MM.1S (cell line): ENCODE results near the gene TOMT.

Experiments used
- DNase-seq: peaks from one replicate; pipeline ENCODE4 v3.0.0-alpha.2; 2015
- H2AFZ ChIP-seq: fragments of 300-600 bp; sonication (generic); 2 replicates; pipeline ENCODE4 v1.6.0; 2016; ENCODE audit warnings: antibody characterized with exemption, low read length
- H3F3A ChIP-seq: fragments of 300-600 bp; sonication (generic); 2 replicates; pipeline ENCODE4 v1.6.1; 2016; ENCODE audit warnings: mild to moderate bottlenecking, antibody characterized with exemption, low read length, moderate library complexity, mixed read lengths; ENCODE audit not compliant: insufficient read depth
- H3K27ac ChIP-seq: fragments of 300-600 bp; sonication (generic); 2 replicates; pipeline ENCODE4 v1.5.1; 2016; ENCODE audit warnings: mild to moderate bottlenecking, low read length
- H3K27me3 ChIP-seq: fragments of 300-600 bp; sonication (generic); replicated peaks from 2 replicates; pipeline ENCODE4 v1.6.0; 2016; ENCODE audit warnings: low read length; ENCODE audit not compliant: insufficient read depth
- H3K36me3 ChIP-seq: fragments of 300-600 bp; sonication (generic); replicated peaks from 2 replicates; pipeline ENCODE4 v1.6.1; 2016; ENCODE audit warnings: mild to moderate bottlenecking, low read length, mixed read lengths; ENCODE audit not compliant: insufficient read depth
- H3K4me1 ChIP-seq: fragments of 300-600 bp; sonication (generic); 2 replicates; pipeline ENCODE4 v1.6.1; 2016; ENCODE audit warnings: low read length, mixed read lengths
- H3K4me2 ChIP-seq: fragments of 300-600 bp; sonication (generic); 2 replicates; pipeline ENCODE4 v1.6.0; 2016; ENCODE audit warnings: low read depth, low read length
- H3K4me3 ChIP-seq: fragments of 300-600 bp; sonication (generic); 2 replicates; pipeline ENCODE4 v1.5.1; 2016; ENCODE audit warnings: low read length, mixed read lengths
- H3K79me2 ChIP-seq: fragments of 300-600 bp; sonication (generic); 2 replicates; pipeline ENCODE4 v1.6.1; 2016; ENCODE audit warnings: mixed run types, low read length, mixed read lengths
- H3K9ac ChIP-seq: fragments of 300-600 bp; sonication (generic); 2 replicates; pipeline ENCODE4 v1.6.1; 2016; ENCODE audit warnings: low read length, mixed read lengths
- H3K9me2 ChIP-seq: fragments of 300-600 bp; sonication (generic); replicated peaks from 2 replicates; pipeline ENCODE4 v1.6.1; 2016; ENCODE audit warnings: mild to moderate bottlenecking, low read length, mixed read lengths; ENCODE audit not compliant: insufficient read depth
- H3K9me3 ChIP-seq: fragments of 300-600 bp; sonication (generic); replicated peaks from 2 replicates; pipeline ENCODE4 v1.6.1; 2016; ENCODE audit warnings: mild to moderate bottlenecking, low read length, mixed read lengths; ENCODE audit not compliant: insufficient read depth
- H4K20me1 ChIP-seq: fragments of 300-600 bp; sonication (generic); 2 replicates; pipeline ENCODE4 v1.6.1; 2016; ENCODE audit warnings: mild to moderate bottlenecking, low read length, moderate library complexity, mixed read lengths; ENCODE audit not compliant: insufficient read depth
- CTCF ChIP-seq: fragments of 300-600 bp; sonication (generic); IDR thresholded peaks from 2 replicates; pipeline ENCODE4 v1.5.1; 2016; ENCODE audit warnings: antibody characterized with exemption, low read length, mixed read lengths
- EZH2 ChIP-seq: fragments of 300-600 bp; sonication (generic); optimal IDR thresholded peaks from 2 replicates; pipeline ENCODE3; 2017; ENCODE audit warnings: low read depth, mild to moderate bottlenecking, antibody characterized with exemption, low read length, mixed read lengths
- EZH2phosphoT487 ChIP-seq: fragments of 300-600 bp; sonication (generic); IDR thresholded peaks from 2 replicates; pipeline ENCODE4 v1.6.1; 2018; ENCODE audit warnings: antibody characterized with exemption, low read length

TOMT gene

DNA sequence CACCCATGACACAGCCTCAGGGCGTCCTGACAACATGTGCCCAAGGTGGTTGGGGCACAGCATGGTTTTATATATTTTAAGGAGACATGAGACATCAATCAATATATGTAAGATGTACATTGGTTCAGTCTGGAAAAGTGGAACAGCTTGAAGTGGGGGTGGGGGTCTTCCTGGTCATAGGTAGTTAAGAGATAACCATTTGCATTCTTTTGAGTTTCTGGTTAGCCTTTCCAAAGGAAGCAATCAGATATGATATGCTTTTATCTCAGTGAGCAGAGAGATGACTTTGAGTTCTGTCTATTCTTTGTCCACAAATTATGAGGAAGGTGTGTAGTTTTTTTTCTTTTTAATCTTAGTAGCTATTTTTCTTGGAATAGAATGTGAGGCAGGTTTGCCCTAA lies 16.9 kb downstream of the TOMT start:
- no peaks in the 10 kb centered on the region for H4K20me1 ChIP-seq
- no peaks in the 10 kb centered on the region for H3K27me3 ChIP-seq
- H3K79me2 ChIP-seq: no peaks in the 10 kb centered on the region
- no peak overlapping the region for H3K4me2 ChIP-seq
- DNase-seq: no peak
- H3K4me3 ChIP-seq: no peak overlapping the region
- no peak overlapping the region for H3K27ac ChIP-seq
- no peaks in the 10 kb centered on the region for H3K4me1 ChIP-seq
- no peak overlapping the region for H2AFZ ChIP-seq
- H3K9me2 ChIP-seq: no peaks in the 10 kb centered on the region
- no peaks in the 10 kb centered on the region for H3K9me3 ChIP-seq
- H3K9ac ChIP-seq: no peak overlapping the region
- TF ChIP-seq CTCF (no peak), EZH2 (no peak), EZH2phosphoT487 (no peak)
- H3K36me3 ChIP-seq: no peaks in the 10 kb centered on the region
- H3F3A ChIP-seq: no peaks in the 10 kb centered on the region

- Histone ChIP-seq H3K9me3 (no peaks in the 10 kb centered on the region), H3K4me2 (no peak overlapping the region), H3K79me2 (no peaks in the 10 kb centered on the region), H3K9me2 (no peaks in the 10 kb centered on the region), H3K4me3 (no peak overlapping the region), H3K36me3 (no peaks in the 10 kb centered on the region), H2AFZ (no peak overlapping the region), H3K27ac (no peak overlapping the region), H3K27me3 (no peaks in the 10 kb centered on the region), H3F3A (no peaks in the 10 kb centered on the region), H3K4me1 (no peaks in the 10 kb centered on the region), H4K20me1 (no peaks in the 10 kb centered on the region), H3K9ac (no peak overlapping the region)
- TF ChIP-seq CTCF: no peak
- no peak for TF ChIP-seq EZH2
- no peak for TF ChIP-seq EZH2phosphoT487
- no peak for DNase-seq
Measured at GRCh38 chr11:72123117-72123653, 17.5 kb downstream of the TOMT start.

DNA sequence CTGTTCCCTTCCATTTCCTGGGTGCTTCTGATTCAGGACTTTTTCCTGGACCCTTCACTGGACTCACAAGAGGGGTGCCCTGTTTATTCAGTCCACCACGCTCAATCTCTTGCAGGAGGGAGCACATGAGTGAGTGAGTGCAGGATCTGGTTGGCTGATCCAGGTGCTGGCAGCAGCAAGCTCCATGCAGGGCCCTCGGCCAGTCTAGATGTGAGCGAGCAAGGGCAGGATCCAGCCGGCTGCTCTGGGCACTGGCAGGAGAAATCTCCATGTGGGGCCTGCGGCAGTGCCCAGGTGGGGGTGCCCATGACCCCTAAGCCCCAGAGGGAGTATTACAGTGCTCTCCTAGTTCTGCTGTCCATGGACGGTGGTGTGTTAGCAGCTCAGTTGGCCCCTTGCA lies 18.3 kb downstream of the TOMT start:
- H3F3A ChIP-seq: no peaks in the 10 kb centered on the region
- no peaks in the 10 kb centered on the region for H4K20me1 ChIP-seq
- H3K27ac ChIP-seq: no peak overlapping the region
- H2AFZ ChIP-seq: no peak overlapping the region
- DNase-seq: no peak
- H3K4me3 ChIP-seq: no peak overlapping the region
- H3K4me1 ChIP-seq: no peaks in the 10 kb centered on the region
- H3K9me3 ChIP-seq: no peaks in the 10 kb centered on the region
- H3K79me2 ChIP-seq: no peaks in the 10 kb centered on the region
- no peaks in the 10 kb centered on the region for H3K9me2 ChIP-seq
- no peak overlapping the region for H3K9ac ChIP-seq
- no peaks in the 10 kb centered on the region for H3K27me3 ChIP-seq
- no peaks in the 10 kb centered on the region for H3K36me3 ChIP-seq
- TF ChIP-seq CTCF: no peak
- no peak for TF ChIP-seq EZH2phosphoT487
- TF ChIP-seq EZH2: no peak
- no peak overlapping the region for H3K4me2 ChIP-seq
